Amniotic stem cell (primary cell): ENCODE measurements around the gene MC3R.
"Not testable (repeated sequence)": the region's sequence is repeated elsewhere in the genome, so short reads cannot be mapped to it uniquely, and the experiment has no call there.

Experiments used
- DNase-seq: peaks from one replicate; lab custom pipeline; 2025; lab: John Stamatoyannopoulos, UW

MC3R gene

GRCh38 chr20:56247954-56248782, at the start of gene MC3R:
MC3R (plus strand) TSS chr20:56248732; CDS start chr20:56248844, 112 bp downstream.
- no peak for DNase-seq

- no peak for DNase-seq
These were observed 48.1 kb upstream of the MC3R start for GRCh38 chr20:56200456-56200855.

GRCh38 chr20:56202493-56203077, 45.9 kb upstream of the MC3R start:
- DNase-seq = no peak

GRCh38 chr20:56204206-56204605, 44.3 kb upstream of the MC3R start:
- no peak for DNase-seq

- no peak for DNase-seq
These were observed 43.2 kb upstream of the MC3R start for GRCh38 chr20:56205346-56205745.

GRCh38 chr20:56207656-56208055, 40.9 kb upstream of the MC3R start:
- DNase-seq = no peak

- DNase-seq = no peak
These were observed 40.4 kb upstream of the MC3R start for GRCh38 chr20:56208121-56208520.

GRCh38 chr20:56211051-56211450, 37.5 kb upstream of the MC3R start:
- DNase-seq = no peak

GRCh38 chr20:56212091-56212490, 36.4 kb upstream of the MC3R start:
- no peak for DNase-seq

GRCh38 chr20:56213321-56213720, 35.2 kb upstream of the MC3R start:
- DNase-seq = no peak

- no peak for DNase-seq
These were observed 33.4 kb upstream of the MC3R start for GRCh38 chr20:56215115-56215514.

GRCh38 chr20:56217829-56218228, 30.7 kb upstream of the MC3R start:
- no peak for DNase-seq

- DNase-seq = not testable (repeated sequence)
These were observed 27.3 kb upstream of the MC3R start for GRCh38 chr20:56221186-56221585.

- no peak for DNase-seq
These were observed 26.3 kb upstream of the MC3R start for GRCh38 chr20:56222201-56222600.

- DNase-seq = no peak
These were observed 25.6 kb upstream of the MC3R start for GRCh38 chr20:56222945-56223344.

GRCh38 chr20:56223352-56223751, 25.2 kb upstream of the MC3R start:
- no peak for DNase-seq

- DNase-seq = no peak
These were observed 20.5 kb upstream of the MC3R start for GRCh38 chr20:56228021-56228420.

- no peak for DNase-seq
These were observed 18.7 kb upstream of the MC3R start for GRCh38 chr20:56229812-56230211.

GRCh38 chr20:56234110-56234509, 14.4 kb upstream of the MC3R start:
- no peak for DNase-seq

- DNase-seq = no peak
These were observed 11.2 kb upstream of the MC3R start for GRCh38 chr20:56237335-56237734.

GRCh38 chr20:56244259-56244658, 4.3 kb upstream of the MC3R start:
- no peak for DNase-seq

GRCh38 chr20:56245761-56246160, 2.8 kb upstream of the MC3R start:
- no peak for DNase-seq

- DNase-seq = no peak
These were observed 868 bp downstream of the MC3R start for GRCh38 chr20:56249244-56249955.
